Amniotic stem cell (primary cell): ENCODE measurements around the gene ACAD11.
"Not testable (repeated sequence)": the region's sequence is repeated elsewhere in the genome, so short reads cannot be mapped to it uniquely, and the experiment has no call there.

Experiments
- DNase-seq: peaks from one replicate; lab custom pipeline; 2025; lab: John Stamatoyannopoulos, UW

The ACAD11 gene

DNA sequence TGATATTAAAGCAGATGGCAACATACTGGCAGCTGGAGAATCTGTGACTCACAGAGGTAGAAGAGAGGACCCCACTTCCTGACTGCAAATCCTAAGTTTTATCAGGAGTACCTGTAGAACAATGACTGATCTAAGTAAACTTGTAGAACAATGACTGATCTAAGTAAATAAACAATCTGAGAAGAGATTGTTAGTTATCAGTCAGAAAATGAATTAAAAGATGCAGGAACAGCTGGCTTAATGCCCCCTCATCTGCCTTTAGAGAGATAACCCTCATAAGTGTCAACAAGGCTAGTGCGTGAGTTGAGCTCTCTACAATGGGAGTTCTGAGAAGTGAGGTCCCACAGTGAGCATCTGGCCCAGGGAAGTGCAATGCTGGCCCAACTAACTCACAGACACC is 14.6 kb downstream of the ACAD11 start:
- DNase-seq = no peak

GRCh38 chr3:132643366-132643765 is 16.2 kb downstream of the ACAD11 start:
- no peak for DNase-seq

- no peak for DNase-seq
Measured at GRCh38 chr3:132642539-132642847, 17.1 kb downstream of the ACAD11 start.

GRCh38 chr3:132641837-132642538 is 17.6 kb downstream of the ACAD11 start:
- peak; percentile 37 for DNase-seq

GRCh38 chr3:132641427-132641826 is 18.2 kb downstream of the ACAD11 start:
- not testable (repeated sequence) for DNase-seq

DNA sequence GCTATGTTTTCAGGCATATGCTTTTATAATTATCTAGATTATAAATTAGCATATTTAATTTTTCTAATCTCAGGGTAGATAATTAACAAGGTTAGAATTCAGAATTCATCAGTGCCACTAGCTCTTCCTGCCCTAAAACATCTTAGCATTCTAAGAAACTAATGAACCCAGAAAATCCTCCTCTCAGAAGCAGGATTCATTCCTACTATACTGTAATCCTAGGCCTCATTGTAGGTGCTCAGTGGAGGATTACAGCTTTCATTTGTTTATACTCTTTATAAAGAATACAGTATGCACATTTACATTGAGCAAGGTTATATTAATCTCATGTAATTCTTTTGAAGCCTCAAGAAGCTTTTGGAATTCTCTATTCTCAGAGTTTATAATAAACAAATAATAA is 20.9 kb downstream of the ACAD11 start:
- DNase-seq = no peak

DNA sequence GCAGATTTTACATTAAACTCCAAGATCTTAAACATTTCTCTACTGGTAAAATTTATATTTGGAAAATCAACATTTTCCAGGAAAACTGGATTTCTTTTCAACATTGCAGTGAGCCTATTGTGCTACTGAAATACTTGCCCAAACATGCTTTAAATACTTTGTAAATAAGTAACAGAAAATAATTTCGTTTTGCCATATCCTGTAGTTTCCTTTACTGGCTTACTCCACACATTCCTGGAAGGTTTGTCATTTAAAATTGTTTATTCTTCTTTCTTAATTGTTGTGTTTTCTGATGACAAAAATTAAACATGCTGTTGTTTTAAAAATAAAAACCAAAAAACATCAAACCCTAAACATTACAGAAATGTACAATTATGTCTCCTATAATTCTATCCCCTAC is 22.0 kb downstream of the ACAD11 start:
- DNase-seq = no peak

DNA sequence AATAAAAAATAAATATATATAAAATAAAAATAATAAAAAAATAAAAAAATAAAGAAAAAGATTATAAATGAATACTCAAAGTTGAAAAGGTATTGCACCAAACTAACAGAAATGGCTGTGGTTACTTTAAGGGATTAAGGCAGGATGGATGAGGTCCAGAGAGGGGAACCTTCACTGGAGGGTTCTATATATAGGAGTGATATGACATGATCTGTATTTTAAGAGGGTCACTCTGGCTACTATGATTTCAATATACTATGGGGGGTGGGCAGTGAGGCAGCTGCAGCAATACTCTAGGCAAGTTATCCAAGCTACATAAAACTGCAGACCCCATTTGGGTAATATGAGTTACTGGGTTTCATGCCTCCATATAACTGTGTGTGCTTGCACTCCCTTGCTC is 24.6 kb downstream of the ACAD11 start:
- no peak for DNase-seq

- no peak for DNase-seq
Measured at GRCh38 chr3:132630612-132631011, 29.0 kb downstream of the ACAD11 start.

- no peak for DNase-seq
Measured at GRCh38 chr3:132629928-132630327, 29.7 kb downstream of the ACAD11 start.

DNA sequence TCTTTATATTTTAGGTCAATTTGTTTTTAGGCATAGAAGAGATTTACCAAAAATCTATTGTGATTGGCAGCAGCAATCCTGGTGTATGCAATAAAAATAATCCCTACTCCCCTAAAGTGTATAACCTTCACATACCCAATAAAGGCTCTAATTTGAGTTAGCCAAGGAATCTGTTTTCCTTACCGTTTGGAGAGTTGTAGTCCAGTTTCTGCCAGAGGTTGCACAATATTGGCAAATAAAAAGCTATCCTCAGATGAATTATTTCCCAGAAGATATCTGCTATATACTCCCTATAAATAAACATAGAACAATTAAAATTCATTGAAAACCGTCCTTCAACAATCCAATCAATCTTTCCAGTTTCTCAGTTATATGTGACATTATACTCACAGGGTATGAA is 31.5 kb downstream of the ACAD11 start:
- DNase-seq = no peak

GRCh38 chr3:132626955-132627354 is 32.7 kb downstream of the ACAD11 start:
- DNase-seq = no peak

DNA sequence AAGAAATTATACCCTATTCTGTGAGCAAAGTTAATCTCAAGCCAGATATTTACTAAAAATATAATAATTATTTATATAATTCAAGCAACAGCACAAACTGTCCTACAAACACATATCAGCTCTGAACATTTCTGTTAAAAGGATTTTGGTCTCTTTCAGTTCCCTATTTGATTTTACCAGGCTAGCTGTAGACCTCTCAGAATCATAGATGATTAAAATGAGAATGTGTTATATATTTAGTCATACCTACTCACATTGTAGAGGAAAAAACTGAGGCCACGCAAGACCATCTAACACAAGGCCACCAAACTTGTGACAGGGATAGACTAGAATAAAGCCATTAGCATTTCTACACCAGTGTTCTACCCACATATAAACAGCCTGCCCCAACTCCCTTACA is 34.0 kb downstream of the ACAD11 start:
- DNase-seq = no peak

DNA sequence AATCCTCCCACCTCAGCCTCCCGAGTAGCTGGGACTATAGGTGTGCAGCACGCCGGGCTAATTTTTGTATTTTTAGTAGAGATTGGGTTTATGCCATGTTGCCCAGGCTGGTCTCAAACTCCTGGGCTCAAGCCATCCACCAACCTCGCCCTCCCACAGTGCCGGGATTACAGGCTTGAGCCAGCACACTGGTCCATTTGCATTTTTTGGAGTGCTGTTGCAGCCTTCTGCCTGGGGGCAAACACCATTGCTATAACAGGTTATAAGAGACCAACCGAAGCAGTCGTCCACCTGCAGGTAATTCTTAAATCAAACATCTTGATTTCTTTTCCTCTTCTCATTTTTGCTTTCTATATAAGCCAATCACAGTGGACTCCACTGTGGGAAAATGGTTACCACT is 34.8 kb downstream of the ACAD11 start:
- DNase-seq = no peak

- no peak for DNase-seq
Measured at GRCh38 chr3:132623646-132624045, 36.0 kb downstream of the ACAD11 start.

GRCh38 chr3:132622761-132623160 is 36.8 kb downstream of the ACAD11 start:
- DNase-seq = no peak

DNA sequence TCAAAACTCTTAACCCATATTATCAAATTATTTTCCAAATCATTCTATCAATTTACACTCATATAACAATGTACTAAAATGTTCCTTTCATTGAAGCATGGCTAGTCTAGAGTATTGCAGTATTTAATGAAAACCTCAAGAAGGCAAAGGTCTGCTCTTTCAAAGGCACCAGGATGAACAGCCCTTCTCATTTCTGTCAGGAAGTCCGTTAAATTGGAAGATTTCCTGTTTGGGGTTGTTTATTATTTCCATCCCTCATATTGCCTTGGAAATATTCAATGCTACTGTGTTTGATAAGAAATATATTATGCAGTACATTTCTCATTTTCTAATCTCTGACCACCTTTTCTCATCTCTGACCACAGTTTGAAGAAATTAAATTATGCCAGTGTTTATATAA is 37.5 kb downstream of the ACAD11 start:
- DNase-seq = no peak

DNA sequence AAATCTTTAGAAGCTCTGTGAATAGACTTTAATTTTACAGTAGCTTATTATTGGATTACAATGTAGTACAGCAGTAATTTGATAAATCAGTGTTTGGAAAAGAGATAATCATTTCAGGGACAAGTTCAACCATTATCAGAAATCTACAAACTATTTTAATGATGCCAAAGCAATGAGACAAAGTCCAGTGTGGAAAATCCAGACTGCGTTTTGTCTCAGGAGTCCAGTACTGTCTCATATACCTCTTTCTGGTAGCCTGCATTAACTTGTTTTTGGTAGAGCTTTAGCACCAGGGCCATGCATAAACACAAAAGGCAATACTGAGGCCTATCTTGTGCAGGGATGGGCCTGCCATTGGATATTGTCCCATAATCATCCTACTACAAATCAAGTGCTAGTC is 42.8 kb downstream of the ACAD11 start:
- DNase-seq = no peak

GRCh38 chr3:132615881-132616280 is 43.7 kb downstream of the ACAD11 start:
- no peak for DNase-seq

- not testable (repeated sequence) for DNase-seq
Measured at GRCh38 chr3:132615301-132615700, 44.3 kb downstream of the ACAD11 start.

GRCh38 chr3:132606620-132607019 is 53.0 kb downstream of the ACAD11 start:
- not testable (repeated sequence) for DNase-seq

DNA sequence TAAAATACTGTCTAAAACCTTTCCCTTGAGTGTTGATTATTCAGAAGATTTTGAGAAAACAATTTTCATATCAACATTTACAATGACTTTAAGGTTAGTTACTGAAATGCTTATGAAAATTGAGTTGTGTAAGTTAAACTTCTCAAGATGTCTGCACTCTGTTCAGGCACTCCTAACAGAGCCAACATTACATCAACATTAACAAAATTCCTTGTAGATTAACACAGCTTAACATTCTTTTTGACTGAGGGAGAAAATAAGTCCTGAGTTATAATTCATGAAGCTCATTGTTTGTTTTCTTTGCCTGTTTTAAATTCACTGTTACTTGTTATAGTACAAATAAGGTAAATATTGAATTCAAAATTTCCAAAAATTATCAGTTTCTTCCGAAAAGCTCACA is 53.5 kb downstream of the ACAD11 start:
- DNase-seq = no peak

DNA sequence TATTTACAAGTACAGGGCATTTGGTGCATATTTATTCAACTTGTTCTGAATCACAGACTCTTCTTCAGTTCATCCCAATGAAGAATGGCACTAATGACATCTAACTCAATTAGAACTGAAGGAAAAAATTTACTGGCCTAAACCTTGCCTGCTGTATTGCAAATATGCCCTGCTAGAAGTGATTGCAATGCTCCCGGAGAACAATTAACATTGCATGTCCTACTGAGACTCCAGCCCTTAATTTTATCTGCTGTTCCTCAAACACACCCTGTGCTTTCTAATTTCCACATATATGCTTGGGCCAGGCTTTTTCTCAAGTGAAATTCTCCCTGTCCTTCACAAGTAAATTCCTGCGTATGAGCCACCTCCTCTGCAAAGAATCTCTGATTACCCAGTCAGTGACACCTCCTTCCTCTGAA is 54.2 kb downstream of the ACAD11 start:
- no peak for DNase-seq

- not testable (repeated sequence) for DNase-seq
Measured at GRCh38 chr3:132600614-132601013, 59.0 kb downstream of the ACAD11 start.

- no peak for DNase-seq
Measured at GRCh38 chr3:132598181-132598580, 61.4 kb downstream of the ACAD11 start.
